Neural progenitor cell (in vitro differentiated cells): ENCODE results near the gene FOXN3.

Experiments
- CTCF ChIP-seq: fragments of 200-600 bp; sonication (generic); IDR thresholded peaks from 2 replicates; pipeline ENCODE4 v1.5.1; 2017; ENCODE audit warnings: antibody characterized with exemption, mild to moderate bottlenecking
- EZH2 ChIP-seq: fragments of 200-600 bp; sonication (generic); IDR thresholded peaks from 2 replicates; pipeline ENCODE4 v1.6.1; 2017; ENCODE audit warnings: antibody characterized with exemption, mild to moderate bottlenecking, moderate library complexity
- EZH2phosphoT487 ChIP-seq: fragments of 200-600 bp; sonication (generic); IDR thresholded peaks from 2 replicates; pipeline ENCODE4 v1.6.1; 2017; ENCODE audit warnings: antibody characterized with exemption

GRCh38 chr14:89309670-89310177 is 107.3 kb downstream of the FOXN3 start:
- TF ChIP-seq CTCF (no peak), EZH2 (no peak), EZH2phosphoT487 (no peak)
